ENCODE measurements around the gene DDR2. TPM values are rescaled to one million over a fixed set of nuclear protein-coding genes. Genes with fewer than 3 reads are reported as not detected.

The DDR2 gene
- total RNA-seq: 109 and 122 TPM in 2 replicates

GRCh38 chr1:162632217-162632666 lies at the start of gene DDR2:
Gene DDR2, plus strand, starts transcription at chr1:162632464. Its CDS starts 86,600 bp downstream, at chr1:162719064.

GRCh38 chr1:162790303-162790984 lies 158.2 kb downstream of the DDR2 start, which contains the start of gene HSD17B7:
Gene HSD17B7, plus strand, starts transcription at chr1:162790702. Its CDS starts 99 bp downstream, at chr1:162790801.

Other genes starting within 250 kb of the DDR2 start
- 0.18 TPM in 1 of 2 replicates, not detected in the other for gene SH2D1B, start 220.3 kb upstream of the DDR2 start, total RNA-seq
- gene UHMK1, start 134.6 kb upstream of the DDR2 start, total RNA-seq: 40.4 and 56.9 TPM in 2 replicates
- gene UAP1, start 70.7 kb upstream of the DDR2 start, total RNA-seq: 142 and 161 TPM in 2 replicates
- 45.8 and 54.6 TPM in 2 replicates for gene HSD17B7, start 158.2 kb downstream of the DDR2 start, total RNA-seq
- 0.86 and 1.1 TPM in 2 replicates for gene CCDC190, start 228.7 kb downstream of the DDR2 start, total RNA-seq